ENCODE data around the gene PYROXD2. TPM values are rescaled to one million over a fixed set of nuclear protein-coding genes. Genes with fewer than 3 reads are reported as not detected.

PYROXD2 gene
- total and polyA plus RNA-seq, 2 of the 8 experiments (the other 6 are each of a cell fraction or from before 2014, with no cell fraction given), result 3.2 to 5.4 TPM

DNA sequence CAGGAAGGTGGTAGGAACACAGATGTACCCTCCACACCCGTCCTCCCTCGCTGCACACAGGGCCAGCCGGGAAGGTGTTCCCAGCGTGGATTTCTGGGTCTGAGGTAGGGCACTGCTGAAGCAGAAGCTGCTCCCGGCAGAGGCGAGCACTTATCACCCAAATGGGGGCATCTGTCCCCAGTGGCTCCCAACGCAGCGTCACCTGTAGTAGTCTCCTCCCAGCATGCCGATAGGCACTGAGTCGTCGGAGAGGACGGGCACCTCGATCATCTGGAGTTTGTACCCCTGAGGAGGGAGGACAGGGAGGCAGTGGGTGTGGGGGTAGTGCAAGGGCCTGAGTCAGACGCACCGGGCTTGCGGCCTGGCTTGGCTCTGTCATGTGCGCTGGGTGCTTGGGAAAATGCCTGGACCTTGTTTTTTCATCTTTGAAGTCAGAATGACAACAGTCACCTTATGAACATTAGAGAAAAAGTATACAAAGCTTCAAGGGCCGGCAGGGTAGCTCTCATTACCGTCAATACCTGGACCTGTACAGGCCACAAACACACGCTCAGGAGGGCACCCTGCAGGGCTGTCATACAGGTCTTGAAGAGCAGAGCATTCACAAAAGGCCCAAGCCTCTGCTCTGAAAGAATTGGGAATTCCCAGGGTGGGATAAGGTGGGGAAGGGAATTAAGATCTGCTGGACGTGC, 3.1 kb upstream of the PYROXD2 start (continued):
- TF ChIP-seq JUND (IDR thresholded peaks at IDR 0.05; ENCODE audit: low read length), result no peak
- no peak for TF ChIP-seq CHD7 (IDR thresholded peaks at IDR 0.05; ENCODE audit: insufficient replicate concordance, low read length)
- no peak for TF ChIP-seq CHD2 (IDR thresholded peaks at IDR 0.05; ENCODE audit: low read length)
- no peak for TF ChIP-seq BCL11A (IDR thresholded peaks at IDR 0.05; ENCODE audit: low read depth in 2 of 2, low read length in 2 of 2)
- no peak for TF ChIP-seq NRF1 (IDR thresholded peaks at IDR 0.05; ENCODE audit: low read depth, low read length)
- no peak for TF ChIP-seq GABPA (IDR thresholded peaks at IDR 0.05; ENCODE audit: borderline replicate concordance, insufficient read depth, low read length)

All from H1 (cell line).